NCI-H2081 treated with DMSO at 0.1 percent for 48 hours (cell line): ENCODE results near the gene DMRT1.
A peak's percentile ranks its signal among the peaks of the same experiment; 100 is the strongest.
"Not testable (repeated sequence)": the region's sequence is repeated elsewhere in the genome, so short reads cannot be mapped to it uniquely, and the experiment has no call there.

Experiments used
- DNase-seq: peaks from one replicate; lab custom pipeline; 2025; lab: John Stamatoyannopoulos, UW

DMRT1 gene

DNA sequence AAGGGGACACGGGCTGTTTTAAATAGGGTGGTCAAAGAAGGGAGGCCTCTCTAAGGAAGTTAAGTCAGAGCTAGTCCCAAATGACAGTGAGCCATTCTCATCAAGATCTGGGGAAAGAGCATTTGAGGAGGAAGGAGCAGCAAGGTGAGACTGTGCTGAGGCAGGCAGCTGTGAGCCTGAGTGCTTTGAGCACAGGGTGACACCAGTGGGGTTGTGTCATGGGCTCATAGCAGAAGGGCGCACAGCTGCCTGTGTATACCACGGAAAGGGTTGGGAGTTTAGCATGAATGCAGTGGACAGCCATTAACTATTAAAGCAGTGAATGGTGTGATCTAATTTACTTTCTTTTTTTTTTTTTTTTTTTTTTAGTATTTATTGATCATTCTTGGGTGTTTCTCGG is 19.2 kb downstream of the DMRT1 start:
- no peak for DNase-seq

GRCh38 chr9:861525-861924 is 20.0 kb downstream of the DMRT1 start:
- not testable (repeated sequence) for DNase-seq

GRCh38 chr9:875119-875962 is 33.8 kb downstream of the DMRT1 start:
- DNase-seq: no peak

DNA sequence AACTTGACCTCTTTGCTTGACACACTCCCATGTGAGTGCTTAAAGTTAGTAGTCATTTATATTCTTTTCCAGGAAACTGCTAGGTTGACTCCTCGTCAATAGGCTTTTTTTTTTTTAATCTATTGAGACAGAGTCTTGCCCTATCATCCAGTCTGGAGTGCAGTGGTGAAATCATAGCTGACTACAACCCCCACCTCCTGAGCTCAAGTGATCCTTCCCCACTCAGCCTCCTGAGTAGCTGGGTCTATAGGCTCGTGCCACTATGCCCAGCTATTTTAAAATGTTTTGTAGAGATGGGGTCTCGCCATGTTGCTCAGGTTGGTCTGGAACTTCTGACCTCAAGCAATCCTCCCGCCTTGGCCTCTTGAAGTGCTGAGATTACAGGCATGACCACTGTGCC is 34.9 kb downstream of the DMRT1 start:
- no peak for DNase-seq

GRCh38 chr9:878239-878638 is 36.7 kb downstream of the DMRT1 start:
- no peak for DNase-seq

DNA sequence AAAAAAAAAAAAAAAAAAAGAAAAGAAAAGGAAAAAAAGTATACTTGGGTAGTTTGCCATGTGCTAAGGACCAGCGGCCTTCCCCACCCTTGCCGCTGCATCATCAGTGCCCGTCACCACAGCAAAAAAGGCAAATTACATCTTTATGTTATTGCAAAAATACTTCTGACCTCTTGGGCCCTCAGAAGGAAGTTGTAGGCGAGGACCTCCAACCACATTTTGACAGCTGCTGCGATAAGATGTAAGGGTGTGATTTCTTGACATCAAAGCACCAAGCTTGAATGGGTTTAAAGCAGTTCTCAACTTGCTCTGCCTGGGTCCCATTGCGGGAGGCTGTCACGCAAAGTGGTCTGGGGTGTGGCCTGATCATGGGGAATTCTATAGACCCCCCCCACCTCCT is 39.2 kb downstream of the DMRT1 start:
- DNase-seq: no peak

GRCh38 chr9:882416-882924 is 41.0 kb downstream of the DMRT1 start:
- DNase-seq: no peak

DNA sequence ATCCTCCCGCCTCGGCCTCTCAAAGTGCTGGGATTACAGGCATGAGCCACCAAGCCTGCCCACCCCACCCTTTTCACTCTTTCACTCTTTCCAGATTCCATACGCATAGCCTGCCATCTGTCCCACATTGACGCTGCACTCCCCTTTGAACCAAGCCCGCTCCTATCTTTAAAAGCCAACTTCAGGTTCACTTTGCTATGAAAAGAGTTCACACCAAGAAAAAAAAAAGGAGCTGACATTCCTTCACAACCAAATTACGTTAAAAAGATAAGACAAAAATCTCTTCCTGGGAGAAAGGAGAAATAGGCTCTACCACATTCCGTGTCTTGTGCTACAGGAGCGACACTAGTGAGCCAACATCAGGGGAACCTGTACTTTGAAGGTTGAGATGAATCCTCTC is 41.5 kb downstream of the DMRT1 start:
- DNase-seq: no peak

DNA sequence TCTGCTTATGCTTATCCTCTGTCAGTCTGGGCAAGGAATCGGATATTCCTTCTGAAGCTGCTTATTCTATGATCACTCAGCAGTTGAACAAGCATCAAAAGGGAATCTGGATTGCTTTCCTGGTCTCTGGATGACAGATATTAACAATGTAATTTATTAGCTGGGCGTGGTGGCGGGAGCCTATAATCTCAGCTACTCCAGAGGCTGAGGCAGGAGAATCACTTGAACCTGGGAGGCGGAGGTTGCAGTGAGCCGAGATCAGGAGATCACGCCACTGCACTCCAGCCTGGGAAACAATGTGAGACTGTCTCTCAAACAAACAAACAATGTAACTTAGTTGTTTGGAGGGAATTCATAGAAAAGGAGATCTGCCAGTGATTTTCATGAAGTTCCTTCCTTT is 45.4 kb downstream of the DMRT1 start:
- DNase-seq: no peak

DNA sequence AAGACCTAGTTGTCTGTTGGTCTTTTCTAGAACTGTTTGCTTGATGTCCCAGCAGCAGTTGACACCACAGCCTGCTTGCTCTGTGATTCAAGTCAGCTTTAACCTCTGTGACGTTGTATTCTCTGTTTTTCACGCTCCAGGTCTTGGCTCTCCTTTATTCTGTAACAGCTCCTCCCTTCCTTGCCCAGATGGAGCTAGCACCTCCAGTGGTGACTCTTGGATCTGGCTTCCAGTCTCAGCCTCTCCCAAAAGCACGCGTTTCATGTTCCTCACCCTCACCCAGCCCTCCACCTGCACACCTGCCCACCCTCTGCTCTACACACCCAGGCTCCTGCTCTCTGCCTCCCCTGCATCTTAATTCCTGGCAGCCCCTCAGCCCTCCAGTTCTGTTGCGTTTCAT is 50.6 kb downstream of the DMRT1 start:
- DNase-seq: no peak

DNA sequence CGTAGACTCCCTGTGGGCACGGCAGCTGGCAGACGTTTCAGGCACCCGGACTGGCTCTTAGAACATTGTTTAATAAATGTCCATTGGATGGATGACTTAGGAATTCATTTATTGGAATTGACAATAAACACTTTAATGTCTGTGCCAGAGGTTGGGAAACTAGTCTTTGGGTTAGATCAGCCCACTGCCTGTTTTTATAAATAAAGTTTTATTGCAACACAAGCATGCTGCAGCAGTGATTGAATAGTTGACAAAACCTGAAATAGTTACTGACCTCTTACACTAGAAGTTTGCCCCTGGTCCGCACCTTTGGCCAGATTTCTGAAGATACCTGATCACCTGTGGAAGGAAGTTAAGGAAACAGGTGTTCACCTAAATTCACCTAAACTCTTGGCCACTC is 51.6 kb downstream of the DMRT1 start:
- DNase-seq: no peak

GRCh38 chr9:893843-894420 is 52.4 kb downstream of the DMRT1 start:
- peak; percentile 13 for DNase-seq

GRCh38 chr9:899440-900184 is 58.1 kb downstream of the DMRT1 start:
- no peak for DNase-seq

GRCh38 chr9:903886-904285 is 62.4 kb downstream of the DMRT1 start:
- DNase-seq: no peak

GRCh38 chr9:905906-906305 is 64.4 kb downstream of the DMRT1 start:
- DNase-seq: no peak

DNA sequence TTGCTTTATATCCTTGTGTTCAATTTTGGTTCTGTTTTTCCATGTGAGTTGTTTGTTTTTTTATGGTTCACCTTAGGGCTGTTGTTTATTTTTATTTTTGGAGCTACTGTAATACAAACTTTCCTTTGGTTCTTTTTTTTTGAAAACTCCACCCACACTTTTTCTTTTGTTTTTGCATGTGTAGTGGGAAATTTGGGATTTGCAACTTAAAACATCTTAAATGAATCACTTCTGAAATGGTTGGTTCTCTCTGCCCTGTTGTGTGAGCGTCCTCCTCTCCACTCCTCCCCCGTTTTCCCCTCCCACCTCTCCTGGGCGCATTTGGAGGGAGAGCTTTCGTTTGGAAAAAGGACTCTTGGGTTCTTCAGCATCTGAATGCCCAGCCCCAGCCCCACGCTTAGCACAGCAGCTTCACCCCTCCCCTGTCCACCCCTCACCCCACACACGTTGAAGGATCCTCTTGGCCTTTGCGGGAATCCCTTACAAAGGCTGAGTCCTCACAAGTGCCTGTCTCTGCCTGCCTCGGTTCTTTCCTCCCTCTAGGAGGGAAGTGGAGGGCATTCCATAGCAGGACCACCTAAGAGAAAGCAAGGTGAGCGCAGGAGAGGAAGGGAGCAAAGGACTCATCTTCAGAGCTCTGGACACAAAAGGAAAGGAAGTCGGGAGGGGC is 67.2 kb downstream of the DMRT1 start:
- no peak for DNase-seq

DNA sequence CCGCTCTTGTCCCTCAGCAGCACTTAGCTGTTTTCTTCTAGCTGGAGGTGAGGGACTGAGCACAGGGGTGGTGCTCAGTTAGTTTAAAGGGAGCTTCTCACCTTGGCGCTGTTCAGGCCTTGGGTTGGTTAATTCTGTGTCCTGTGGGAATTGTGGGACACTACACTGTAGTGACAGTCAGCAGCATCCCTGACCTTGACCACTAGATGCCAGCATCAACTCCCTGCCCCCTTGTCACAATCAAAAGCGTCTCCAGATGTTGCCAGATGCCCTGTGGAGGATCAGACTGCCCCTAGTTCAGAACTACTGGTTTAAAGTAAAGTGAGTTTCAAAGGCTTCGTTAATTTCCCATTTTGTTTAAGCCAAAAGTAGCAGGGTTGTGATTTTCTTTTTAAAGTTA is 69.5 kb downstream of the DMRT1 start:
- DNase-seq: no peak

DNA sequence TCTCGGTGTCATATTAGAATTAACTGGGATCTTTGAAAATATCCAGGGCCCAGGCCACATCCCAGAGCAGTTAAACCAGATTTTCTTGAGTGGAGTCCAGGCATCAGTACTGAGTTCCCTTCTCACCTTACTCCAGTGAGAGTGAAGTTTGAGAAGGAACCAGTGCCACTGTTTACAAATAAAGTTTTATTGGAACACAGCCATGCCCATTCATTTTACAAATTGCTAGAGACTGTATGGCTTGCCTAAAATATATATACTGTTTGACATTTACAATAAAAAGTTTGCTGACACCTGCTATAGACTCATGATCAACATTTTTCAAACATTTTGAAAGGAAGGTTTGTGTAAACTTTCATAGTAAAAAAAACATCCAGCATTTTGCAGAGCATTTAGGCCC is 71.3 kb downstream of the DMRT1 start:
- DNase-seq: no peak

DNA sequence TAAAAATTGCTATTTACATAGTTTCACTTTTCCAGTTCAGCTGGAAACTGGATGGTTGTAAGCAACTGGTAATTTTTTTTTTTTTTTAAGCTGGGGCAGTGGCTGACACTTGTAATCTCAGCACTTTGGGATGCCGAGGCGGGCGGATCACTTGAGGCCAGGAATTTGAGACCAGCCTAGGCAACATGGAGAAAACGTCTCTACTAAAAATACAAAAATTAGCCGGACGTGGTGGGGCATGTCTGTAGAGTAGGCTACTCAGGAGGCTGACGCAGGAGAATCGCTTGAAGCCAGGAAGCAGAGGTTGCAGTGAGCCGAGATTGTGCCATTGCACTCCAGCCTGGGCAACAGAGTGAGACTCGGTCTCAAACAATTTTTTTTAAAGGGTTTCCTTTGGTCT is 72.0 kb downstream of the DMRT1 start:
- not testable (repeated sequence) for DNase-seq

DNA sequence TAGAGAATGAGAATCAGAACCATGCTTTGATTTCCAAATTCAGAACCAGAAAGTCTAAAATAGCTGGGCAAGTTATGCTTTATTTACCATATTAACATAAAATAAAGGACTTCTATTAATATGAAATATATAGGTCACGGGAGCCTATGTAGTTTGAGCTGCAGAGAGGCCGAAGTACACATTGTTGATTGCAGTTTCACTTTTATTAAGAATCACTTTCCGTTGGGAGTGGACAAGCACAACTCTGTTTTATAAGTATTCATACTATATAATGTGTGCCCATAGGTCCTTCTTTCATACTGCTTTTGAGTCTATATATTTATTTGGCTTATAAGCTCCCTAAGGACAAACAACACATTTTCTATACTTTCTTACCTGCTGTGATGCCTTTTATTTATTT is 76.2 kb downstream of the DMRT1 start:
- DNase-seq: no peak

- no peak for DNase-seq
Observed at GRCh38 chr9:920927-921326, 79.4 kb downstream of the DMRT1 start.

- no peak for DNase-seq
Observed at GRCh38 chr9:922171-922570, 80.7 kb downstream of the DMRT1 start.
